ENCODE data around the gene ANKRD11.
"Not testable (repeated sequence)": the region's sequence is repeated elsewhere in the genome, so short reads cannot be mapped to it uniquely, and the experiment has no call there.

ANKRD11 gene

DNA sequence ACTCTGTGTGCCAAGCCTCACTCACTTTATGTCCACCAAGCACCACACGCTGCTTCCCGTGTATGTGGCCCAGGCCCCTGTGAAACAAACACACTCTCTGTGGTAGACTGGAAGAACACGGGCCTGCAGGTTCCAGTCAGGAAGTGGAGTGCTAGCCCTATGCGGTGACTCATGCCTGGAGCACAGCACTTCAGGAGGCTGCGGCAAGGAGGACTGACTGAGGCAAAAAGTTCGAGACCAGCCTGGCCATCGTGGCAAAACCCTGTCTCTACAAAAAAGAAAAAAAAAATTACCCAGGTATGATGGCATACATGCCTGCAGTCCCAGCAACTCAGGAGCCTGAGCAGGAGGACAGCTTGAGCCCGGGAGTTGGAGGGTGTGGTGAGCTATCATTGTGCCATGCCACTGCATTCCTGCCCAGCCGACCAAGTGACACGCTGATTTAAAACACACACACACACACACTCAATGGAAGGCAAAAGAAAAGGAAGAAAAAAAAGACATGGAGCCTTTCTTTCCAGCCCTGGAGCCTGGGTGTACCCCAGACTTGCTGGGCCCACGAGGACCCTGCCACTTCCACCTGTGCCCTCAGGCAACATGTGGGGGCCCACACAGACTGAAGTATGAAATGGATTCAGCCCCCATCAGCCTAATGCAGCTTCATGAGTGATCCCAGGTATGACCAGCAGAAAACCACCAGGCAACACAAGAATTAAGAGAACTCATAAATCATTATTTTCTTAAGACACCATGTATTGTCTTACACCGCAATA is 126.6 kb downstream of the ANKRD11 start:
- TF ChIP-seq, protein P1, sequence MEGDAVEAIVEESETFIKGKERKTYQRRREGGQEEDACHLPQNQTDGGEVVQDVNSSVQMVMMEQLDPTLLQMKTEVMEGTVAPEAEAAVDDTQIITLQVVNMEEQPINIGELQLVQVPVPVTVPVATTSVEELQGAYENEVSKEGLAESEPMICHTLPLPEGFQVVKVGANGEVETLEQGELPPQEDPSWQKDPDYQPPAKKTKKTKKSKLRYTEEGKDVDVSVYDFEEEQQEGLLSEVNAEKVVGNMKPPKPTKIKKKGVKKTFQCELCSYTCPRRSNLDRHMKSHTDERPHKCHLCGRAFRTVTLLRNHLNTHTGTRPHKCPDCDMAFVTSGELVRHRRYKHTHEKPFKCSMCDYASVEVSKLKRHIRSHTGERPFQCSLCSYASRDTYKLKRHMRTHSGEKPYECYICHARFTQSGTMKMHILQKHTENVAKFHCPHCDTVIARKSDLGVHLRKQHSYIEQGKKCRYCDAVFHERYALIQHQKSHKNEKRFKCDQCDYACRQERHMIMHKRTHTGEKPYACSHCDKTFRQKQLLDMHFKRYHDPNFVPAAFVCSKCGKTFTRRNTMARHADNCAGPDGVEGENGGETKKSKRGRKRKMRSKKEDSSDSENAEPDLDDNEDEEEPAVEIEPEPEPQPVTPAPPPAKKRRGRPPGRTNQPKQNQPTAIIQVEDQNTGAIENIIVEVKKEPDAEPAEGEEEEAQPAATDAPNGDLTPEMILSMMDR (IDR thresholded peaks at IDR 0.05; ENCODE audit: insufficient read depth, low read depth, low read length, missing control alignments): no peak
- no peak overlapping the region for H3K4me3 ChIP-seq (ENCODE audit: low read depth, low read length)
- DNase-seq (ENCODE audit: low read depth): peak; percentile 73

DNA sequence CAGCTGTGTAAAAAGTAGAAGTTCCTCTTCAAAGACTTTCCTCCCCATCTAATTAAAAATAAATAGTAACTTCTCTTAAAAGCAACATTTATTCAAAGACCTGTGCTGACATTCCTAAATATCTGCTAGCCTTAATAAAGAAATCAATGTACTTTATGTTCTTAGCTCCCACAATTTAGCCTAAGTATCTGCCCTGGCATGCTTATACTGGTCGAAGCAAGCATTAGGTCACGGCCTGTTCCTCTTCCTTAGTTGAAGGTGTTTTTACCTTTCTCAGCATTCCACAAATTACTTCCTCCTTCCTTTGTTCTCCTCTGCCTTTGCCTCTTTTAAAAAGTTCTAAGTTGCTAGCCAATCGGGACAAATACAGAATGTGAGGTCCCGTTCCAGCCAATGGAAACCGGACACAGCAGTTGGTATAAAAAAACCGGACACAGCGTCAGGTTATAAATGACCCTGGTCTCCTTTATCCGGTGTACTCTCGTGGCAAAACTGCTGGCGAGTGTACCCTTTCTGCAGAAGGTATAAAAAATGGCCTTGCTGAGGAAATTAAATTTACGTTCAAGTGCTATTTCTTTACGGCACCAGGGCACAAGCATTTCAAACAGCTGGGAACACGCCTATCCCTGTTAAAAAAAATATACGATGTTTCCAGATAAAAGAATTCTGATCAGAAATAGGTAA is 127.7 kb downstream of the ANKRD11 start:
- H3K4me3 ChIP-seq (ENCODE audit: low read depth, low read length); DNase-seq (ENCODE audit: low read depth): not testable (repeated sequence)

DNA sequence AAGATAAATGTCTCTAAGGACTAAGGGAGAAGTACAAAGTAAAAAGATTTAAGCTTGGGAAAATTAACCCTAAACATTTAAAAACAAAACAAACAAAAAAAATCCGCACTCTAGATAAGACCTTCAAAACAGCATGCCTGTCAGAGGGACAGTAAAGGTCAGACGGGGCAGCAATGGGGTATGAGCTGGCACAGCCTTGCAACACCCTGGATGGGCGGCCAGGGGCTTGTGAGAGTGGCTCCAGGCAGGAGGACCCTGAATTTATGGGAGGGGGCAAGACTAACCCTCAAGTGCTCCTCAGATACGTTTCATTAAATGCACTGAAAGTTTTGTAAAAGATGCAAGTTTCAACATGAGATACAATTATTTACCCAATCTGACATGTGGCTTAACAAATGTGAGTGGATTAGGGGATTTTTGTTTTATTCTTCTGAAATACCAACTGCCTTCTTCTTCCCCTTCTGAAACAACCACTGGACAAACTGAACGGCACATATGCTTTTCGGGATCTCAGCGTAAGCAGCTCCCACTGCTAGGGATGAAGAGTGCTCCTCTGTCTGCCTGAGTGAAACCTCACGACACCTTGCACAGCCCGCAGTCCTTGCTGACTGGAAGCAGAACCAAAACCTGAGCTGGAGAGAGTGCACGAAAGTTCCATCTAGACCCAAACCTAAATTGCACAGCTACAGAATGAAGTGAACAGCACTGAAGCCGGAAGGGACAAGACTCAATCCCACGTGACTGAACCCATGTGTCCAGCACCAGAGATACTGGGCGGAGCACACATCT is 128.4 kb downstream of the ANKRD11 start:
- TF ChIP-seq, protein P1 (IDR thresholded peaks at IDR 0.05; ENCODE audit: insufficient read depth, low read depth, low read length, missing control alignments): no peak

DNA sequence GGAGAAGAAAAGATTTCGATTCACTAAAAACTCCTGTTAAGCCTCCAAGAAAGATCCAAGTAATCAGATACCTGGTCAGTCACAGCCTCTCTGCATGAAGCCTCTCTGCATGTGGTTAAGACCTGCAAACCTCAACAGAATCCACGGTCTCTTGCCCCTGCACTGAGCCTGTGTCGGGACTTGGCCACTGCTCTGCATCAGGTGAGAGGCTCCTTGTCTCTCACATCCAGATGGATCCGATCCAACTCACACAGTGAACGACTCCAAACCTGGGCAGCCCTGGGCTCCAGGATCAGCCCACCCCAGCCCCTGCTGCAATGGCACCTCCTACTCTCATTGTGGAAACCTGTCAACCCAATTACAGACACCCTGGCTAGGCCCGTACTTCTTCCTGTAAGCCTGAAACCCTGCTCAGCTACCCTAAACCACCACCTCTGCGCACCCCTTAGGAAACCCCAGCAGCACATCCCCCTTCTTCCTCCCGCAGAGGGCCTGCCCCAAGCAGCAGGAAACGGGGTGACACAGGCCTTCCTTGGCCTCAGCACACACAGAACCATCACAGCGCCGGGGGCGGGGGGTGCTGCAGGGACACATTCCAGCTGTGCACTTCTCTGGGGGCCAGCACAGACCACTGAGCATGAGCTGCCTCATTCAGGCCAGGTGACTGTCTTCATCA is 129.5 kb downstream of the ANKRD11 start:
- H3K4me3 ChIP-seq (ENCODE audit: low read depth, low read length): no peak overlapping the region; the same call in 1 of the 2 replicates
- DNase-seq (ENCODE audit: low read depth): peak; percentile 92
- TF ChIP-seq, protein P1 (IDR thresholded peaks at IDR 0.05; ENCODE audit: insufficient read depth, low read depth, low read length, missing control alignments): no peak

More for the DNA sequence above, 128.4 kb downstream of the ANKRD11 start:
- DNase-seq (ENCODE audit: low read depth): peak; percentile 92
- peak overlapping the region; percentile 6; the same call in 1 of the 2 replicates for H3K4me3 ChIP-seq (ENCODE audit: low read depth, low read length)

DNA sequence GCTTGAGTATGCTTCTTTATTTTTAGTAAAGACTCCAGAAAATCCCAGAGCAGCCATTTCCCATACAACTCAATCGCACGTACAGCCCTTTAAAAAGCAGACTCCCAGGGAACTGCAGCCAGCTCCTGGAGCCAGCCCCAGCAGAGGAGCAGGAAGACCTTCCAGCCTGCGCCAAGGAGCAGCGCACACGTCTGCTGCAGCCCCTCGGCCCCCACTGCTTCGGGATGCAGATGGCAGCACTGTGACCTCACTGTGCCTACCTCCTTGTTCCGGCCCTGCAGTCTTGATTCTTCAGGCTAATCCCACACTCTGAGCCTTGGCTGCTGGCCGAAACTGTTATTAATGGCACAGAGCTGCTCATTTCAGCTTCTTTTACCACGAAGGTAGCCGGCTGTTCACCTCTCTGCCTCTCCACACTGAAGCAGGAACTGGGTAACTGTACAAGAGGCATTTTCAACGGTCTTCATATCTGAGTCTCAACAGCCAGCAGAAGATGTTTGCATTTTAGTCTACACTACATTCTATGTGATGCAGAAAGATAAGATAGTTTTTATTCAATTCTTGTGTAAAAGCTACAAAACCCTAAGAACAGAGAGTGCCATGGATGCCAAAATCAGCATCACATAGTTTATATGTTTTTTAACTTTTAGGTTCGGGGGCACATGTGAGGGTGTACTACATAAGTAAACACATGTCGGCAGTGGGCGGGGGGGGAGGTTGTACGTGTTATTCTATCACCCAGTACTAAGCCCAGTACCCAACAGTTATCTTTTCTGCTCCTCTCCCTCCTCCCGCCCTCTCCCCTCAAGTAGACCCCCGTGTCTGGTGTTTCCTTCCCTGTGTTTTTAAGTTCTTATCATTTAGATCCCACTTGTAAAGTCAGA is 130.9 kb downstream of the ANKRD11 start:
- no peak overlapping the region for H3K4me3 ChIP-seq (ENCODE audit: low read depth, low read length)
- no peak for DNase-seq (ENCODE audit: low read depth)
- TF ChIP-seq, protein P1 (IDR thresholded peaks at IDR 0.05; ENCODE audit: insufficient read depth, low read depth, low read length, missing control alignments): no peak

DNA sequence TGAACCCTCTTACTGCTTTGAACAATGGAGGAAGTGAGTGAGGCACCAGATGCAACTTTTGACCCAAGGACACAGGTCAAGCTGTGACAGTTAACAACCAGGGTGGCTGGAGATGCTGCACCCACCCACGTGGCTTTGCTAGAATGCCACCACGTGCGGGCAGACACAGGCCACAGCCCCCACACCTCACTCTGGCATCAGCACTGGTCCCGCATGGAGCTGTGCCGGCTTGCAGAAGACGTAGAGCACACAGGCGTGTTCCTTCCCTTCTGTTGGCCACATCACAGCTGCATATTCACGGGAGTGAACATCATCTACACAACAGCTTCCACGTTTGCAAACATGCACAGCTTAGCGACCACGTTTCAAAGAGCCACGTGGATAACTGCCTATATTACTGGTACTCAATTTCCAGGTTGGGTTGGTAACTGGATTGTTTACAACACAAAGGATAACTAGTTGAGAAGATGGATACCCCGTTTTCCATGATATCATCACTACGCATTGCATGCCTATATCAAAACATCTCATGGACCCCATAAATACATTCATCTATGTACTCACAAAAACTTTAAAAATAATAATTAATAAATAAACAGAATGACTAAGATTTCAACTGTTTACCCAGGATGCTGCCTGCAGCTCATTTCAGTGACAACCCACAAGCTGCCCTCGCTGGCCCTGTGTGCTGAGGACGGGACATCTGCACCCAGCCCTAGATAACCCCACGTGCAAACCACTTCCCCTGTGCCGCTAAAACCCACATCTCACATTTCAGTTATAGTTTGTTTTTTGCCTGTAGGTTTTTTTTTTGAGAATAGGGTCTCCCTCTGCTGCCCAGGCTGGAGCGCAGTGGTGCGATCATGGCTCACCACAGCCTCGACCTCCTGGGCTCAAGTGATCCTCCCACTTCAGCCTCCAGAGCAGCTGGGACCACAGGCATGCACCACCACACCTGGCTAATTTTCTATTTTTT is 132.0 kb downstream of the ANKRD11 start:
- H3K4me3 ChIP-seq (ENCODE audit: low read depth, low read length): no peak overlapping the region
- TF ChIP-seq, protein P1 (IDR thresholded peaks at IDR 0.05; ENCODE audit: insufficient read depth, low read depth, low read length, missing control alignments): no peak
- DNase-seq (ENCODE audit: low read depth): peak; percentile 53
